Liver (tissue), 3 donors: Measurements from ENCODE around the gene TTC23L.

Source experiments
- EGR1 ChIP-seq, 2 donors: IDR thresholded peaks; 2 replicates each; pipeline ENCODE4 v1.6.1; 2016 to 2018; ENCODE audit warnings: antibody characterized with exemption in 2 of 2, low read depth in 2 of 2
- GABPA ChIP-seq, 2 donors: IDR thresholded peaks in 1 of 2; conservative IDR thresholded peaks in 1 of 2; 2 replicates each; pipeline ENCODE4 v1.6.1; 2016; ENCODE audit warnings: antibody characterized with exemption in 2 of 2, mild to moderate bottlenecking in 1 of 2, moderate library complexity in 1 of 2
- JUND ChIP-seq, 2 donors: IDR thresholded peaks; 2 replicates each; pipeline ENCODE4 v1.6.1; 2016; ENCODE audit warnings: antibody characterized with exemption in 2 of 2
- RAD21 ChIP-seq, 2 donors: IDR thresholded peaks; 2 replicates each; pipeline ENCODE4 v1.6.1; 2016; ENCODE audit warnings: antibody characterized with exemption in 2 of 2, mild to moderate bottlenecking in 2 of 2
- RXRA ChIP-seq, 2 donors: IDR thresholded peaks; 2 replicates each; pipeline ENCODE4 v1.6.1; 2017 to 2018; ENCODE audit warnings: antibody characterized with exemption in 2 of 2, mild to moderate bottlenecking in 1 of 2
- SP1 ChIP-seq: IDR thresholded peaks from 2 replicates; pipeline ENCODE4 v1.6.1; 2018; ENCODE audit warnings: antibody characterized with exemption, mild to moderate bottlenecking
- TAF1 ChIP-seq: conservative IDR thresholded peaks from 2 replicates; pipeline ENCODE4 v1.6.1; 2016; ENCODE audit warnings: antibody characterized with exemption, mild to moderate bottlenecking
- YY1 ChIP-seq: IDR thresholded peaks from 2 replicates; pipeline ENCODE4 v1.6.1; 2016; ENCODE audit warnings: antibody characterized with exemption, mild to moderate bottlenecking
- TF ChIP-seq, protein P1 (sequence below): fragments of 150-350 bp; IDR thresholded peaks from 2 replicates; pipeline ENCODE4 v1.5.1; 2017; ENCODE audit warnings: improper control_type of control experiment, low read depth, low read length; ENCODE audit not compliant: missing input control
- TF ChIP-seq, protein P2 (sequence below): IDR thresholded peaks from 2 replicates; pipeline ENCODE4 v1.6.1; 2016; ENCODE audit warnings: antibody characterized with exemption, mild to moderate bottlenecking
- TF ChIP-seq, protein P3 (sequence below): IDR thresholded peaks from 2 replicates; pipeline ENCODE4 v1.6.1; 2016; ENCODE audit warnings: antibody characterized with exemption
- TF ChIP-seq, protein P4 (sequence below): IDR thresholded peaks from 2 replicates; pipeline ENCODE4 v1.6.1; 2016; ENCODE audit warnings: antibody characterized with exemption
- TF ChIP-seq, protein P5 (sequence below): IDR thresholded peaks from 2 replicates; pipeline ENCODE4 v1.6.1; 2016; ENCODE audit warnings: antibody characterized with exemption
- donor health status: healthy.
- donor health status: healthy.

DNA sequence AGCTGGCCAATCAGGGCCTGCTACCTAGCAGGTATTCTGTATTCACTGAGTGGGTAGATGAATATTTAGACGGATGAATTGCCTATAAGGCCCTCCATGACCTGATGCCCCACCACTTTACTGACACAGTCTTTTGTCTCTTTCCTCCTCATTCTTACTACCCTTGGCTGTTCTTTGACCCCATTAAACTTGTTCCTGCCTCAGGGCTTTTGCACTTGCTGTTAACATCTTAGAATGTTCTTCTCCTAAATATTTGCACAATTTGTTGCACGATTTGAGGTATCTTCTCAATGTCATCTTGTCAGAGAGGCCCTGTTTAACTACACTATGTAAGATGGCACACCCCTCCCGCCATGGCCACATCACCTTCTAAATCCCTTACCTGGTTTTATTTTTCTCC lies 3.3 kb upstream of the TTC23L start:
- TF ChIP-seq, protein P1, sequence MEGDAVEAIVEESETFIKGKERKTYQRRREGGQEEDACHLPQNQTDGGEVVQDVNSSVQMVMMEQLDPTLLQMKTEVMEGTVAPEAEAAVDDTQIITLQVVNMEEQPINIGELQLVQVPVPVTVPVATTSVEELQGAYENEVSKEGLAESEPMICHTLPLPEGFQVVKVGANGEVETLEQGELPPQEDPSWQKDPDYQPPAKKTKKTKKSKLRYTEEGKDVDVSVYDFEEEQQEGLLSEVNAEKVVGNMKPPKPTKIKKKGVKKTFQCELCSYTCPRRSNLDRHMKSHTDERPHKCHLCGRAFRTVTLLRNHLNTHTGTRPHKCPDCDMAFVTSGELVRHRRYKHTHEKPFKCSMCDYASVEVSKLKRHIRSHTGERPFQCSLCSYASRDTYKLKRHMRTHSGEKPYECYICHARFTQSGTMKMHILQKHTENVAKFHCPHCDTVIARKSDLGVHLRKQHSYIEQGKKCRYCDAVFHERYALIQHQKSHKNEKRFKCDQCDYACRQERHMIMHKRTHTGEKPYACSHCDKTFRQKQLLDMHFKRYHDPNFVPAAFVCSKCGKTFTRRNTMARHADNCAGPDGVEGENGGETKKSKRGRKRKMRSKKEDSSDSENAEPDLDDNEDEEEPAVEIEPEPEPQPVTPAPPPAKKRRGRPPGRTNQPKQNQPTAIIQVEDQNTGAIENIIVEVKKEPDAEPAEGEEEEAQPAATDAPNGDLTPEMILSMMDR, result no peak
- TF ChIP-seq, protein P2, sequence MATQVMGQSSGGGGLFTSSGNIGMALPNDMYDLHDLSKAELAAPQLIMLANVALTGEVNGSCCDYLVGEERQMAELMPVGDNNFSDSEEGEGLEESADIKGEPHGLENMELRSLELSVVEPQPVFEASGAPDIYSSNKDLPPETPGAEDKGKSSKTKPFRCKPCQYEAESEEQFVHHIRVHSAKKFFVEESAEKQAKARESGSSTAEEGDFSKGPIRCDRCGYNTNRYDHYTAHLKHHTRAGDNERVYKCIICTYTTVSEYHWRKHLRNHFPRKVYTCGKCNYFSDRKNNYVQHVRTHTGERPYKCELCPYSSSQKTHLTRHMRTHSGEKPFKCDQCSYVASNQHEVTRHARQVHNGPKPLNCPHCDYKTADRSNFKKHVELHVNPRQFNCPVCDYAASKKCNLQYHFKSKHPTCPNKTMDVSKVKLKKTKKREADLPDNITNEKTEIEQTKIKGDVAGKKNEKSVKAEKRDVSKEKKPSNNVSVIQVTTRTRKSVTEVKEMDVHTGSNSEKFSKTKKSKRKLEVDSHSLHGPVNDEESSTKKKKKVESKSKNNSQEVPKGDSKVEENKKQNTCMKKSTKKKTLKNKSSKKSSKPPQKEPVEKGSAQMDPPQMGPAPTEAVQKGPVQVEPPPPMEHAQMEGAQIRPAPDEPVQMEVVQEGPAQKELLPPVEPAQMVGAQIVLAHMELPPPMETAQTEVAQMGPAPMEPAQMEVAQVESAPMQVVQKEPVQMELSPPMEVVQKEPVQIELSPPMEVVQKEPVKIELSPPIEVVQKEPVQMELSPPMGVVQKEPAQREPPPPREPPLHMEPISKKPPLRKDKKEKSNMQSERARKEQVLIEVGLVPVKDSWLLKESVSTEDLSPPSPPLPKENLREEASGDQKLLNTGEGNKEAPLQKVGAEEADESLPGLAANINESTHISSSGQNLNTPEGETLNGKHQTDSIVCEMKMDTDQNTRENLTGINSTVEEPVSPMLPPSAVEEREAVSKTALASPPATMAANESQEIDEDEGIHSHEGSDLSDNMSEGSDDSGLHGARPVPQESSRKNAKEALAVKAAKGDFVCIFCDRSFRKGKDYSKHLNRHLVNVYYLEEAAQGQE, result no peak
- TF ChIP-seq JUND (IDR thresholded peaks at IDR 0.05) (no peak), YY1 (no peak), SP1 (no peak), RXRA (IDR thresholded peaks at IDR 0.05) (no peak), RAD21 (IDR thresholded peaks at IDR 0.05) (no peak), GABPA (IDR thresholded peaks at IDR 0.05 in 1 of 2, conservative IDR thresholded peaks at IDR 0.05 in 1 of 2) (no peak), EGR1 (IDR thresholded peaks at IDR 0.05; ENCODE audit: low read depth in 2 of 2) (no peak), TAF1 (no peak)
- TF ChIP-seq, protein P3, sequence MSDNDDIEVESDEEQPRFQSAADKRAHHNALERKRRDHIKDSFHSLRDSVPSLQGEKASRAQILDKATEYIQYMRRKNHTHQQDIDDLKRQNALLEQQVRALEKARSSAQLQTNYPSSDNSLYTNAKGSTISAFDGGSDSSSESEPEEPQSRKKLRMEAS, result no peak
- TF ChIP-seq, protein P4, sequence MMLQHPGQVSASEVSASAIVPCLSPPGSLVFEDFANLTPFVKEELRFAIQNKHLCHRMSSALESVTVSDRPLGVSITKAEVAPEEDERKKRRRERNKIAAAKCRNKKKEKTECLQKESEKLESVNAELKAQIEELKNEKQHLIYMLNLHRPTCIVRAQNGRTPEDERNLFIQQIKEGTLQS, result no peak
- TF ChIP-seq, protein P5, sequence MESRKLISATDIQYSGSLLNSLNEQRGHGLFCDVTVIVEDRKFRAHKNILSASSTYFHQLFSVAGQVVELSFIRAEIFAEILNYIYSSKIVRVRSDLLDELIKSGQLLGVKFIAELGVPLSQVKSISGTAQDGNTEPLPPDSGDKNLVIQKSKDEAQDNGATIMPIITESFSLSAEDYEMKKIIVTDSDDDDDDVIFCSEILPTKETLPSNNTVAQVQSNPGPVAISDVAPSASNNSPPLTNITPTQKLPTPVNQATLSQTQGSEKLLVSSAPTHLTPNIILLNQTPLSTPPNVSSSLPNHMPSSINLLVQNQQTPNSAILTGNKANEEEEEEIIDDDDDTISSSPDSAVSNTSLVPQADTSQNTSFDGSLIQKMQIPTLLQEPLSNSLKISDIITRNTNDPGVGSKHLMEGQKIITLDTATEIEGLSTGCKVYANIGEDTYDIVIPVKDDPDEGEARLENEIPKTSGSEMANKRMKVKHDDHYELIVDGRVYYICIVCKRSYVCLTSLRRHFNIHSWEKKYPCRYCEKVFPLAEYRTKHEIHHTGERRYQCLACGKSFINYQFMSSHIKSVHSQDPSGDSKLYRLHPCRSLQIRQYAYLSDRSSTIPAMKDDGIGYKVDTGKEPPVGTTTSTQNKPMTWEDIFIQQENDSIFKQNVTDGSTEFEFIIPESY, result no peak
